Hepatocyte (in vitro differentiated cells): ENCODE measurements around the gene S1PR2. TPM values are rescaled to one million over a fixed set of nuclear protein-coding genes. Genes with fewer than 3 reads are reported as not detected.

Source experiments
- DNase-seq: peaks from one replicate; pipeline ENCODE4 v3.0.0-alpha.2; 2016; ENCODE audit warnings: low spot score
- H2AFZ ChIP-seq: fragments of 200-600 bp; sonication (generic); 2 replicates; pipeline ENCODE4 v1.6.0; 2016; ENCODE audit warnings: antibody characterized with exemption, mild to moderate bottlenecking
- H3K27ac ChIP-seq: fragments of 200-600 bp; sonication (generic); 2 replicates; pipeline ENCODE4 v1.5.1; 2016; ENCODE audit warnings: mild to moderate bottlenecking
- H3K27me3 ChIP-seq: fragments of 200-600 bp; sonication (generic); 2 replicates; pipeline ENCODE4 v1.6.1; 2016
- H3K36me3 ChIP-seq: fragments of 200-600 bp; sonication (generic); replicated peaks from 2 replicates; pipeline ENCODE4 v1.5.1; 2016; ENCODE audit warnings: low read depth; ENCODE audit not compliant: insufficient read depth
- H3K4me1 ChIP-seq: fragments of 200-600 bp; sonication (generic); 2 replicates; pipeline ENCODE4 v1.5.1; 2016; ENCODE audit warnings: mild to moderate bottlenecking, moderate library complexity; ENCODE audit not compliant: insufficient read depth
- H3K4me2 ChIP-seq: fragments of 200-600 bp; sonication (generic); 2 replicates; pipeline ENCODE4 v1.6.0; 2016
- H3K4me3 ChIP-seq: fragments of 200-600 bp; sonication (generic); 2 replicates; pipeline ENCODE4 v1.5.1; 2016; ENCODE audit warnings: mild to moderate bottlenecking
- H3K79me2 ChIP-seq: fragments of 200-600 bp; sonication (generic); 2 replicates; pipeline ENCODE4 v1.6.0; 2017; ENCODE audit warnings: mild to moderate bottlenecking
- H3K9me2 ChIP-seq: fragments of 200-600 bp; sonication (generic); replicated peaks from 2 replicates; pipeline ENCODE4 v1.6.0; 2017; ENCODE audit warnings: mild to moderate bottlenecking; ENCODE audit not compliant: insufficient read depth
- H3K9me3 ChIP-seq: fragments of 200-600 bp; sonication (generic); 2 replicates; pipeline ENCODE4 v1.5.1; 2016; ENCODE audit warnings: low read depth, mild to moderate bottlenecking
- H4K20me1 ChIP-seq: fragments of 200-600 bp; sonication (generic); 2 replicates; pipeline ENCODE4 v1.6.0; 2016; ENCODE audit warnings: mild to moderate bottlenecking; ENCODE audit not compliant: insufficient read depth, poor library complexity, severe bottlenecking
- EZH2 ChIP-seq: fragments of 200-600 bp; sonication (generic); IDR thresholded peaks from 2 replicates; pipeline ENCODE4 v1.6.1; 2016; ENCODE audit warnings: antibody characterized with exemption, mild to moderate bottlenecking, borderline replicate concordance
- EZH2phosphoT487 ChIP-seq: fragments of 200-600 bp; sonication (generic); IDR thresholded peaks from one replicate; pipeline ENCODE4 v1.6.1; 2018; ENCODE audit warnings: antibody characterized with exemption, mild to moderate bottlenecking, low read depth, moderate library complexity; ENCODE audit not compliant: unreplicated experiment, severe bottlenecking
- WGBS: methylation state at CpG from one replicate; pipeline ENCODE4 v1.1.6; 2016; ENCODE audit warnings: low lambda C conversion rate; ENCODE audit errors: missing lambda C conversion rate; 5-methylcytosine and 5-hydroxymethylcytosine counted together
- microRNA-seq: library from miRNA; unstranded; fragments of <30 nt; microRNA quantifications from one replicate; pipeline ENCODE4, GENCODE V29; 2017
- polyA plus RNA-seq: library from polyadenylated mRNA; unstranded; fragments of >200 nt; fragmentation: Nextera tagmentation; extraction: Ambion mirVana; gene quantifications from 2 replicates; pipeline ENCODE4 v1.2.1, GENCODE V29; 2016
- small RNA-seq: library from RNA; depleted of rRNA; stranded (forward); fragments of <200 nt; gene quantifications from one replicate; pipeline ENCODE3, GENCODE V24; 2014
- total RNA-seq: library from RNA; depleted of rRNA; stranded (reverse); fragments of >200 nt; gene quantifications from 2 replicates; pipeline ENCODE4 v1.2.3, GENCODE V29; 2014
- TF ChIP-seq, protein P1 (sequence below): fragments of 200-600 bp; sonication (generic); IDR thresholded peaks from 2 replicates; pipeline ENCODE4 v1.5.1; 2016; ENCODE audit warnings: antibody characterized with exemption, mild to moderate bottlenecking; ENCODE audit not compliant: poor library complexity

The S1PR2 gene
- total and polyA plus RNA-seq, 2 experiments from 2014 or later: 8.6 to 16.1 TPM

- H3K36me3 ChIP-seq: no peaks in the 10 kb centered on the region
- no peaks in the 10 kb centered on the region for H4K20me1 ChIP-seq
- no peaks in the 10 kb centered on the region for H3K9me2 ChIP-seq
- no peak overlapping the region for H3K4me2 ChIP-seq
- 87% methylated on average over 9 of the region's 9 CpGs for WGBS
- H3K4me3 ChIP-seq: no peak overlapping the region
- H3K4me1 ChIP-seq: no peaks in the 10 kb centered on the region
- no peak for DNase-seq
- H3K27ac ChIP-seq: no peak overlapping the region
- TF ChIP-seq EZH2phosphoT487: no peak
- no peak for TF ChIP-seq EZH2
- TF ChIP-seq, protein P1, sequence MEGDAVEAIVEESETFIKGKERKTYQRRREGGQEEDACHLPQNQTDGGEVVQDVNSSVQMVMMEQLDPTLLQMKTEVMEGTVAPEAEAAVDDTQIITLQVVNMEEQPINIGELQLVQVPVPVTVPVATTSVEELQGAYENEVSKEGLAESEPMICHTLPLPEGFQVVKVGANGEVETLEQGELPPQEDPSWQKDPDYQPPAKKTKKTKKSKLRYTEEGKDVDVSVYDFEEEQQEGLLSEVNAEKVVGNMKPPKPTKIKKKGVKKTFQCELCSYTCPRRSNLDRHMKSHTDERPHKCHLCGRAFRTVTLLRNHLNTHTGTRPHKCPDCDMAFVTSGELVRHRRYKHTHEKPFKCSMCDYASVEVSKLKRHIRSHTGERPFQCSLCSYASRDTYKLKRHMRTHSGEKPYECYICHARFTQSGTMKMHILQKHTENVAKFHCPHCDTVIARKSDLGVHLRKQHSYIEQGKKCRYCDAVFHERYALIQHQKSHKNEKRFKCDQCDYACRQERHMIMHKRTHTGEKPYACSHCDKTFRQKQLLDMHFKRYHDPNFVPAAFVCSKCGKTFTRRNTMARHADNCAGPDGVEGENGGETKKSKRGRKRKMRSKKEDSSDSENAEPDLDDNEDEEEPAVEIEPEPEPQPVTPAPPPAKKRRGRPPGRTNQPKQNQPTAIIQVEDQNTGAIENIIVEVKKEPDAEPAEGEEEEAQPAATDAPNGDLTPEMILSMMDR: no peak
- H2AFZ ChIP-seq: no peak overlapping the region
- no peaks in the 10 kb centered on the region for H3K27me3 ChIP-seq
- no peaks in the 10 kb centered on the region for H3K9me3 ChIP-seq
- H3K79me2 ChIP-seq: no peaks in the 10 kb centered on the region
These were observed 57.6 kb downstream of the S1PR2 start for GRCh38 chr19:10173527-10173926.

Small RNA genes lying within 50 kb of the gene (microRNA-seq; reads per million reads assigned to microRNA genes)
- not detected for gene MIR4322

Small RNA genes lying within 50 kb of the gene (small RNA-seq; reads per million reads assigned to genes)
- not detected for gene MIR4322

Other genes starting within 250 kb of the S1PR2 start
- 1.9 and 2.0 TPM in 2 replicates for gene COL5A3, start 220.8 kb downstream of the S1PR2 start, total RNA-seq
- 0.78 and 2.1 TPM in 2 replicates for gene COL5A3, start 220.8 kb downstream of the S1PR2 start, polyA plus RNA-seq
- gene RDH8, start 217.8 kb downstream of the S1PR2 start, total RNA-seq: not detected in 2 replicates
- gene RDH8, start 217.8 kb downstream of the S1PR2 start, polyA plus RNA-seq: not detected in 2 replicates
- 26.0 and 28.7 TPM in 2 replicates for gene SHFL, start 145.0 kb downstream of the S1PR2 start, total RNA-seq
- 48.7 and 50.9 TPM in 2 replicates for gene SHFL, start 145.0 kb downstream of the S1PR2 start, polyA plus RNA-seq
- 3.9 and 5.9 TPM in 2 replicates for gene ANGPTL6, start 128.7 kb downstream of the S1PR2 start, total RNA-seq
- gene ANGPTL6, start 128.7 kb downstream of the S1PR2 start, polyA plus RNA-seq: 4.7 and 5.5 TPM in 2 replicates
- 15.0 and 15.5 TPM in 2 replicates for gene PPAN, start 125.0 kb downstream of the S1PR2 start, total RNA-seq
- 26.0 and 41.9 TPM in 2 replicates for gene PPAN, start 125.0 kb downstream of the S1PR2 start, polyA plus RNA-seq
- gene P2RY11, start 119.6 kb downstream of the S1PR2 start, total RNA-seq: 2.7 and 3.8 TPM in 2 replicates
- gene P2RY11, start 119.6 kb downstream of the S1PR2 start, polyA plus RNA-seq: 6.1 TPM in 2 replicates
- gene EIF3G, start 111.4 kb downstream of the S1PR2 start, total RNA-seq: 138 and 169 TPM in 2 replicates
- 134 and 157 TPM in 2 replicates for gene EIF3G, start 111.4 kb downstream of the S1PR2 start, polyA plus RNA-seq
- gene DNMT1, start 36.4 kb downstream of the S1PR2 start, total RNA-seq: 35.2 and 55.2 TPM in 2 replicates
- gene DNMT1, start 36.4 kb downstream of the S1PR2 start, polyA plus RNA-seq: 62.3 and 63.5 TPM in 2 replicates
- gene MRPL4, start 20.9 kb upstream of the S1PR2 start, total RNA-seq: 40.1 and 43.7 TPM in 2 replicates
- gene MRPL4, start 20.9 kb upstream of the S1PR2 start, polyA plus RNA-seq: 51.4 and 64.1 TPM in 2 replicates
- 19.9 and 25.6 TPM in 2 replicates for gene ICAM1, start 39.8 kb upstream of the S1PR2 start, total RNA-seq
- 19.6 and 25.2 TPM in 2 replicates for gene ICAM1, start 39.8 kb upstream of the S1PR2 start, polyA plus RNA-seq
- gene ICAM4, start 55.6 kb upstream of the S1PR2 start, total RNA-seq: 4.5 and 7.9 TPM in 2 replicates
- gene ICAM4, start 55.6 kb upstream of the S1PR2 start, polyA plus RNA-seq: 1.6 and 5.6 TPM in 2 replicates
- 0.23 and 0.92 TPM in 2 replicates for gene ICAM5, start 58.6 kb upstream of the S1PR2 start, total RNA-seq
- gene ICAM5, start 58.6 kb upstream of the S1PR2 start, polyA plus RNA-seq: 0.57 and 3.3 TPM in 2 replicates
- 2.6 and 5.8 TPM in 2 replicates for gene ZGLP1, start 78.5 kb upstream of the S1PR2 start, total RNA-seq
- gene ZGLP1, start 78.5 kb upstream of the S1PR2 start, polyA plus RNA-seq: 10.3 TPM in 2 replicates
- gene FDX2, start 84.7 kb upstream of the S1PR2 start, total RNA-seq: 16.9 and 24.9 TPM in 2 replicates
- 45.1 and 49.3 TPM in 2 replicates for gene FDX2, start 84.7 kb upstream of the S1PR2 start, polyA plus RNA-seq
- 11.7 and 16.4 TPM in 2 replicates for gene RAVER1, start 102.2 kb upstream of the S1PR2 start, total RNA-seq
- 35.5 and 42.0 TPM in 2 replicates for gene RAVER1, start 102.2 kb upstream of the S1PR2 start, polyA plus RNA-seq
- gene ICAM3, start 108.3 kb upstream of the S1PR2 start, total RNA-seq: 5.2 and 5.3 TPM in 2 replicates
- 11.7 and 16.8 TPM in 2 replicates for gene ICAM3, start 108.3 kb upstream of the S1PR2 start, polyA plus RNA-seq
- gene TYK2, start 149.2 kb upstream of the S1PR2 start, total RNA-seq: 52.4 and 63.6 TPM in 2 replicates
- gene TYK2, start 149.2 kb upstream of the S1PR2 start, polyA plus RNA-seq: 94.3 and 108 TPM in 2 replicates
- 124 and 144 TPM in 2 replicates for gene CDC37, start 172.2 kb upstream of the S1PR2 start, total RNA-seq
- 196 and 224 TPM in 2 replicates for gene CDC37, start 172.2 kb upstream of the S1PR2 start, polyA plus RNA-seq
- gene PDE4A, start 189.2 kb upstream of the S1PR2 start, total RNA-seq: 1.3 and 2.8 TPM in 2 replicates
- 4.3 and 5.8 TPM in 2 replicates for gene PDE4A, start 189.2 kb upstream of the S1PR2 start, polyA plus RNA-seq